IMR-90 (cell line): ENCODE data around the gene LCN12. TPM values are rescaled to one million over a fixed set of nuclear protein-coding genes. Genes with fewer than 3 reads are reported as not detected.
A peak's percentile ranks its signal among the peaks of the same experiment; 100 is the strongest.

Experiments used
- ATAC-seq: fragments of 200-7000 bp; cut with Tn5 transposase; 2 replicates; pipeline ENCODE4 v1.9.1; 2020; ENCODE audit warnings: low read depth, mild to moderate bottlenecking, moderate library complexity
- BruUV-seq: library from RNA; stranded (reverse); fragments of 400-500 nt; replicated peaks from 2 replicates; lab custom pipeline; 2021; lab: Mats Ljungman, UMichigan
- CTCF ChIA-PET: fragments of 300-600 bp; formaldehyde crosslinking; extraction: SDS; loops from one replicate; lab custom pipeline; 2021; ENCODE audit warnings: antibody characterized with exemption; lab: Yijun Ruan, JAX
- POLR2A ChIA-PET: fragments of 300-600 bp; sonication (Branson Sonifier 250); formaldehyde crosslinking; loops from one replicate; lab custom pipeline; 2022; ENCODE audit warnings: antibody characterized with exemption; ENCODE audit not compliant: unreplicated experiment; lab: Charles Lee
- DNase-seq: peaks from one replicate; pipeline ENCODE4 v3.0.0; 2013
- H2AFZ ChIP-seq: replicated peaks from 2 replicates; pipeline ENCODE3; 2013; ENCODE audit warnings: low read length, mild to moderate bottlenecking; ENCODE audit not compliant: poor library complexity
- H2AK5ac ChIP-seq: 2 replicates; pipeline ENCODE4 v1.6.1; 2013; ENCODE audit warnings: low read depth, low read length, inconsistent platforms
- H2AK9ac ChIP-seq: replicated peaks from 2 replicates; pipeline ENCODE3; 2013; ENCODE audit warnings: mild to moderate bottlenecking, low read depth, low read length, moderate library complexity; ENCODE audit not compliant: poor library complexity
- H2BK120ac ChIP-seq: 2 replicates; pipeline ENCODE4 v1.6.1; 2013; ENCODE audit warnings: low read depth, low read length, inconsistent platforms
- H2BK15ac ChIP-seq: 3 replicates; pipeline ENCODE4 v1.6.1; 2013; ENCODE audit warnings: low read depth, low read length, inconsistent platforms
- H2BK20ac ChIP-seq: 2 replicates; pipeline ENCODE4 v1.6.1; 2013; ENCODE audit warnings: low read depth, mild to moderate bottlenecking, inconsistent platforms, low read length, moderate library complexity
- H2BK5ac ChIP-seq: 2 replicates; pipeline ENCODE4 v1.6.1; 2013; ENCODE audit warnings: mild to moderate bottlenecking, low read depth, low read length, inconsistent platforms; ENCODE audit not compliant: poor library complexity, severe bottlenecking
- H3K14ac ChIP-seq: replicated peaks from 2 replicates; pipeline ENCODE4 v1.6.1; 2013; ENCODE audit warnings: low read depth, low read length, inconsistent platforms
- H3K18ac ChIP-seq: 2 replicates; pipeline ENCODE4 v1.6.1; 2013; ENCODE audit warnings: low read depth, low read length, control low read depth
- H3K23ac ChIP-seq: 2 replicates; pipeline ENCODE4 v1.6.1; 2013; ENCODE audit warnings: low read depth, low read length, inconsistent platforms
- H3K27ac ChIP-seq: 2 replicates; pipeline ENCODE4 v1.5.1; 2013; ENCODE audit warnings: mild to moderate bottlenecking, control low read depth, low read length; ENCODE audit not compliant: insufficient read depth
- H3K27me3 ChIP-seq: 2 replicates; pipeline ENCODE4 v1.6.1; 2013; ENCODE audit warnings: low read length; ENCODE audit not compliant: control insufficient read depth, insufficient read depth
- H3K36me3 ChIP-seq: 2 replicates; pipeline ENCODE4 v1.6.1; 2013; ENCODE audit warnings: low read length, mixed read lengths; ENCODE audit not compliant: control insufficient read depth, insufficient read depth
- H3K4ac ChIP-seq: 2 replicates; pipeline ENCODE4 v1.6.1; 2013; ENCODE audit warnings: low read depth, low read length, inconsistent platforms
- H3K4me1 ChIP-seq: 2 replicates; pipeline ENCODE4 v1.6.1; 2013; ENCODE audit warnings: low read length, mixed read lengths; ENCODE audit not compliant: control insufficient read depth, insufficient read depth
- H3K4me2 ChIP-seq: 2 replicates; pipeline ENCODE4 v1.6.1; 2013; ENCODE audit warnings: low read depth, mild to moderate bottlenecking, control low read depth, low read length, moderate library complexity
- H3K4me3 ChIP-seq: 2 replicates; pipeline ENCODE4 v1.5.1; 2013; ENCODE audit warnings: low read depth, mild to moderate bottlenecking, control low read depth, low read length, moderate library complexity; ENCODE audit not compliant: insufficient read depth
- H3K56ac ChIP-seq: 2 replicates; pipeline ENCODE4 v1.6.1; 2013; ENCODE audit warnings: low read length, inconsistent platforms; ENCODE audit not compliant: insufficient read depth; ENCODE audit errors: extremely low read depth
- H3K79me1 ChIP-seq, 2 experiments: 2 replicates each; pipeline ENCODE4 v1.6.1; 2013; ENCODE audit warnings: low read length in 2 of 2, inconsistent platforms in 1 of 2, low read depth in 1 of 2
- H3K9ac ChIP-seq: 2 replicates; pipeline ENCODE4 v1.6.1; 2013; ENCODE audit warnings: low read depth, low read length, control low read depth
- H3K9me1 ChIP-seq: 2 replicates; pipeline ENCODE4 v1.6.1; 2013; ENCODE audit warnings: low read length, inconsistent platforms; ENCODE audit not compliant: insufficient read depth
- H3K9me3 ChIP-seq: 2 replicates; pipeline ENCODE4 v1.6.1; 2013; ENCODE audit warnings: low read length; ENCODE audit not compliant: control insufficient read depth, insufficient read depth
- H4K20me1 ChIP-seq: 2 replicates; pipeline ENCODE4 v1.6.1; 2013; ENCODE audit warnings: low read length, inconsistent platforms; ENCODE audit not compliant: insufficient read depth
- H4K5ac ChIP-seq: 2 replicates; pipeline ENCODE4 v1.6.1; 2013; ENCODE audit warnings: mild to moderate bottlenecking, low read depth, low read length, control low read depth
- H4K8ac ChIP-seq, 2 experiments: 2 replicates each; pipeline ENCODE4 v1.6.1; 2013; ENCODE audit warnings: low read depth in 2 of 2, low read length in 2 of 2, control low read depth in 1 of 2, inconsistent platforms in 1 of 2
- H4K91ac ChIP-seq: 2 replicates; pipeline ENCODE4 v1.6.1; 2013; ENCODE audit warnings: low read depth, low read length, inconsistent platforms; ENCODE audit not compliant: insufficient read depth
- FOS ChIP-seq: fragments of 150-350 bp; IDR thresholded peaks from 2 replicates; pipeline ENCODE4 v1.6.1; 2016; ENCODE audit warnings: low read depth, low read length
- POLR2A ChIP-seq: IDR thresholded peaks from 2 replicates; pipeline ENCODE4 v1.6.1; 2012; ENCODE audit warnings: mild to moderate bottlenecking, low read depth, low read length
- RCOR1 ChIP-seq: IDR thresholded peaks from 2 replicates; pipeline ENCODE4 v1.6.1; 2012; ENCODE audit warnings: mild to moderate bottlenecking, low read length, improper control_type of control experiment; ENCODE audit not compliant: insufficient replicate concordance
- WGBS, 2 experiments: methylation state at CpG; one replicate each; pipeline versions ENCODE4 v1.1.5 to v1.1.7; 2013; ENCODE audit warnings: missing lambda C conversion rate in 2 of 2; ENCODE audit not compliant: insufficient read length in 1 of 2; ENCODE audit errors: extremely low coverage in 2 of 2; 5-methylcytosine and 5-hydroxymethylcytosine counted together
- dilution Hi-C: fragments of 300-500 bp; cut with HindIII; formaldehyde crosslinking; loops from one replicate; pipeline ENCODE4 v1.14.3; 2018; ENCODE audit warnings: low sequenced_read_pairs; ENCODE audit not compliant: unreplicated experiment
- in situ Hi-C: fragments of 300-500 bp; cut with MboI; formaldehyde crosslinking; loops from 3 replicates; pipeline ENCODE4 v1.14.3; 2019; ENCODE audit warnings: low sequenced_read_pairs, inconsistent platforms, mixed read lengths
- intact Hi-C: fragments of 100-400 bp; cut with micrococcal nuclease; formaldehyde crosslinking; loops from 2 replicates; pipeline ENCODE4 v1.10.0; 2022
- polyA plus RNA-seq, 3 experiments: library from polyadenylated mRNA; depleted of rRNA; stranded (reverse); fragments of >200 nt; gene quantifications; 2 replicates each; pipeline ENCODE4 v1.2.3, GENCODE V29; 2012; ENCODE audit warnings: low replicate concordance in 1 of 3
- total RNA-seq: library from RNA; depleted of rRNA; stranded (reverse); fragments of >200 nt; gene quantifications from 2 replicates; pipeline ENCODE4 v1.2.3, GENCODE V29; 2012
- TF ChIP-seq, protein P1 (sequence below): fragments of 150-350 bp; IDR thresholded peaks from 2 replicates; pipeline ENCODE4 v1.6.1; 2017; ENCODE audit warnings: mild to moderate bottlenecking, antibody characterized with exemption, low read length, low read depth

The LCN12 gene
- total and polyA plus RNA-seq, 2 of the 4 experiments (the other 2 are of a cell fraction), result 0.12 TPM; not detected in 1

DNA sequence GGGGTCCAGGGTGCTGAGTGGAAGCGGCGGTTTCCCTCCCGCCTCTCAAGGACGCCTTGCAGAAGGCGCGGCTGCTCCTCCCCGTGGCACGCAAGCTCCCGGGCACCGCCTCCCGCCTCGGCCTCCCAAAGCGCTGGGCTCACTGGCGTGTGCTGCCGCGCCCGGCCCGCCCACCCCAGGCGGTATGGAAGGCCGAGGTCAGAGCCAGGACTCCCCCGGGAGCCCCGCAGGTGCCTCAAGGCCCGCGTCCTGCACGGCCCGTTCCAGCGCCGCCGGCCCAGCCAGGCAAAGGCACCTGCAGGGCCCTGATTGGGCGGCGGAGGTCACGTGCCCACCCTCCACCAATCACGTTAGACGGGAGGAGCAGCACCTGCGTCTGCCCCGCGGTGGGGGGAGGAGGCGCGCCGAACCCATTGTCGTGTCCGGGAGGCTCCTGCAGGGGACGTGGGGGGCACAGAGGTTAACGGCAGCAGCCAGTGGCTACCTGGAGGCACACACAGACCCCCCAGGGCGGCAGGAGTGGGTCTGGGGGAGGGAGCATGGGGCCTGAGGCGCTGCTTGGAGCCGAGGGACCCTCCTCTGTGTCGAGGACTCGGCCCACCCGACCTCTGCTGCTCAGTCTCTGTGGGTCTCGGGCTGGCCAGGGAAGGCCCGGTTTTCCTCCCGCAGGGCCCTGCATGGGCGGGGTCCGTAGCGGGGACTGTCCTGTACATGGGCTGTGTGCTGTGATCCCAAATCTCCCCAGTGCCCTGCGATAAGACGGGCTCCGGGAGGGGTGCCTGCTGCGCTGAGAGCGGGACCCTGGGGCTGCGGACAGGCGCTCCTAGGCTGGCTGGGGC, 2.0 kb upstream of the LCN12 start:
- POLR2A ChIA-PET, result no interaction called here
- TF ChIP-seq FOS (peak; percentile 68), POLR2A (no peak), RCOR1 (peak; percentile 31)
- TF ChIP-seq, protein P1, sequence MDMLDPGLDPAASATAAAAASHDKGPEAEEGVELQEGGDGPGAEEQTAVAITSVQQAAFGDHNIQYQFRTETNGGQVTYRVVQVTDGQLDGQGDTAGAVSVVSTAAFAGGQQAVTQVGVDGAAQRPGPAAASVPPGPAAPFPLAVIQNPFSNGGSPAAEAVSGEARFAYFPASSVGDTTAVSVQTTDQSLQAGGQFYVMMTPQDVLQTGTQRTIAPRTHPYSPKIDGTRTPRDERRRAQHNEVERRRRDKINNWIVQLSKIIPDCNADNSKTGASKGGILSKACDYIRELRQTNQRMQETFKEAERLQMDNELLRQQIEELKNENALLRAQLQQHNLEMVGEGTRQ, result peak; percentile 98
- dilution Hi-C loops (no loop called here), in situ Hi-C loops (no loop called here), intact Hi-C loops (no loop called here)
- 2% methylated on average over 22 of the region's 63 CpGs; no CpG with 5 or more reads in 1 of the 2 experiments for WGBS, 2 experiments
- H3K4ac ChIP-seq, result no peak overlapping the region
- H3K27ac ChIP-seq, result no peak overlapping the region; the same call in 1 of the 2 replicates
- H3K56ac ChIP-seq, result no peak overlapping the region
- peaks cover 0 to 2% of the 10 kb centered on the region in 2 experiments; a peak in 1 of 4 replicates for H3K79me1 ChIP-seq
- H3K4me1 ChIP-seq, result no peaks in the 10 kb centered on the region; the same call in 1 of the 2 replicates
- peak overlapping the region; percentile 98 for H2AFZ ChIP-seq
- no TSS peak for BruUV-seq
- H2AK9ac ChIP-seq, result peak overlapping the region; percentile 59
- H2AK5ac ChIP-seq, result no peak overlapping the region
- H4K8ac ChIP-seq, result peak overlapping the region; percentile 45 to 87; a peak in 3 of 4 replicates
- peak overlapping the region; percentile 82 for H3K4me2 ChIP-seq
- CTCF ChIA-PET, result no interaction called here
- H2BK120ac ChIP-seq, result no peak overlapping the region
- no peaks in the 10 kb centered on the region for H4K20me1 ChIP-seq
- H3K23ac ChIP-seq, result no peak overlapping the region
- no peak overlapping the region; the same call in 1 of the 2 replicates for H4K5ac ChIP-seq
- no peak overlapping the region; the same call in 1 of the 2 replicates for H4K91ac ChIP-seq
- no peak overlapping the region for H3K18ac ChIP-seq
- DNase-seq (peak; percentile 73), ATAC-seq (peak; percentile 91)
- peak overlapping the region; percentile 40 for H3K4me3 ChIP-seq
- no peak overlapping the region for H2BK15ac ChIP-seq
- H3K9me1 ChIP-seq, result peaks cover 1% of the 10 kb centered on the region; the same call in 1 of the 2 replicates
- H3K14ac ChIP-seq, result no peak overlapping the region
- H3K27me3 ChIP-seq, result peaks cover 9% of the 10 kb centered on the region; the same call in 1 of the 2 replicates
- H2BK5ac ChIP-seq, result no peak overlapping the region
- H3K36me3 ChIP-seq, result no peaks in the 10 kb centered on the region
- no peak overlapping the region for H2BK20ac ChIP-seq
- H3K9ac ChIP-seq, result peak overlapping the region; percentile 1; the same call in 1 of the 2 replicates
- H3K9me3 ChIP-seq, result no peaks in the 10 kb centered on the region
